ENCODE data around the gene ZMYM1.
"Not testable (repeated sequence)": the region's sequence is repeated elsewhere in the genome, so short reads cannot be mapped to it uniquely, and the experiment has no call there.

The ZMYM1 gene

DNA sequence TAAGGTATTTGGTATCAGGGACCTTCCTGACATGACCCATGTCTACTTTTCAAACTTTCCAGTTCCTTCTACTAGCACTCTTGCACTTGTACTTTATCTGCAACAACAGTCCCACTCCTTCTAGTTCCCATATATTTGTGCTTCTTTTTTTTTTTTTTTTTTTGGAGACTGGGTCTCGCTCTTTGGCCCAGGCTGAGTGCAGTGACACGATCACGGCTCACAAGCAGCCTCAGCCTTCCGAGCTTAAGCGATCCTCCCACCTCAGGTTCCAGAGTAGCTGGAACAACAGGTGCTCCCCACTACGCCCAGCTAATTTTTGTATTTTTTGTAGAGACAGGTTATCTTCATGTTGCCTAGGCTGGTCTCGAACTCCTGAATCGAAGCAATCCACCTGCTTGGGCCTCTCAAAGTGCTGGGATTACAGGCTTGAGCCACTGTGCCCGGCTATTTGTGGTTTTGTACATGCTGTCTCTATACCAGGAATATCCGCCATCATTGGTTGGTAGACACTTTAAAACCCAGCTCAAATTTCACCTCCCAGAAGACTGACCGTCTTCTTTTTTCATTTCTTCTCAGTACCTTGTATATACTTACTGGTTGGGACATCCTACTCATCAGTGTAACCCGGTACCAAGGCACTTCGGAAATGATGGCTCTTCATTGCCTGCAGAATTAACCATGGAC lies 1.1 kb downstream of the ZMYM1 start:
- FAIRE-seq: no peak

DNA sequence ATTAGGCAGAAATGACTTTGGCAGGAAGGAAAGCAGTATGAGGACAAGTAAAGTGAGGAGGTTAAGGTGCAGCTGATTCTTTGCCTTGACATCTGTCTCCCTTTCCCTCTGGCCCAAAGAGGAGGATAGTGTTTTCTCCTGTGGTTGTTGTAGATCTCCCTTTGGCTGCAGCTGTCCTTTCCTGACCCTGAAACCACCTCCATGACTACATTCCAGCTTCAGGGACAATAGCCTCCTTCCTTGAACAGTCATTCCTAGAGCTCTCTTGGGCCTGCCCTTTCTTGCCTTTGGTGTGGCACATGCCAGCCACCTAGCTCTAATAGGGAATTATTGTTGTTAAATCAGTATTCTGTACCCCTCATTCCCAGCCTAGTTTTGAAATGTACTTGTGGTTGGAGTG lies 6.2 kb downstream of the ZMYM1 start:
- FAIRE-seq: no peak

GRCh38 chr1:35097224-35097623 lies 18.0 kb downstream of the ZMYM1 start:
- FAIRE-seq: no peak

DNA sequence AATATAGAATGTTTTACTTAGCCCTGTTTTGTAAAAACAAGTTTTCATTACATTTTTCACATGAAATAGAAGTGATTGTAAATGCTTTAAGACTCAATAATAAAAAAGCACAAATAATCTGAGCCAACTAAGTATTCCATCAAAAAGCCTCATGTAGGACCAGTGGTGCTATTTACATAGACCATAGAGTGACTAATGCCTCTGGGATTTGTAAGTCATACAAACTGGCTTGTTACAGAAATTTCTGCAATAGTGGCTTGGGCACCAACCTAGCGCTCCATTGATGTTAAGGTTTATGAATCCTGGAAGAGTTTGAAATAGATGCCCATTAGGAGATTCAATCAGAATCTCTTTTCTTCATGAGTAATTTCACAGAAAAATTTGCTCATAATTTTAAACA lies 31.9 kb downstream of the ZMYM1 start:
- FAIRE-seq: peak; percentile 31

DNA sequence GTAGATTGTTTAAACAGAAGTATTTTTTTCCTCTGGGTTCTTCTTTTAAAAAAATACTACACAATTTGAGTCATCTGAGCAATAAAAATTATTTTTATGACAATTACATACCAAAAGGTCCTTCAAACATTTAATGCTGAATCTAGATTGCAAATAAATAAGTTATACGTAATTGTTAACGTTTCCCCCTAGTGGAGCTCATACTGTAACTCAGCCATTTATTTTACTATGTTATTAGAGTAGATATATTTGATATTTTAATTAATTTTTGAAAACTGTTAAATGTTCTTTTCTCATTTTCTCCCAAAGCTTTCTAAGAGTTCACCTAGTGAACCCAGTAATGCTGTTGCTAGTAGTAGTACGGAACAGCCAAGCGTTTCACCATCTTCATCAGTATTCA lies 33.5 kb downstream of the ZMYM1 start:
- FAIRE-seq: no peak

GRCh38 chr1:35115459-35116383 lies 36.5 kb downstream of the ZMYM1 start:
- FAIRE-seq: no peak

DNA sequence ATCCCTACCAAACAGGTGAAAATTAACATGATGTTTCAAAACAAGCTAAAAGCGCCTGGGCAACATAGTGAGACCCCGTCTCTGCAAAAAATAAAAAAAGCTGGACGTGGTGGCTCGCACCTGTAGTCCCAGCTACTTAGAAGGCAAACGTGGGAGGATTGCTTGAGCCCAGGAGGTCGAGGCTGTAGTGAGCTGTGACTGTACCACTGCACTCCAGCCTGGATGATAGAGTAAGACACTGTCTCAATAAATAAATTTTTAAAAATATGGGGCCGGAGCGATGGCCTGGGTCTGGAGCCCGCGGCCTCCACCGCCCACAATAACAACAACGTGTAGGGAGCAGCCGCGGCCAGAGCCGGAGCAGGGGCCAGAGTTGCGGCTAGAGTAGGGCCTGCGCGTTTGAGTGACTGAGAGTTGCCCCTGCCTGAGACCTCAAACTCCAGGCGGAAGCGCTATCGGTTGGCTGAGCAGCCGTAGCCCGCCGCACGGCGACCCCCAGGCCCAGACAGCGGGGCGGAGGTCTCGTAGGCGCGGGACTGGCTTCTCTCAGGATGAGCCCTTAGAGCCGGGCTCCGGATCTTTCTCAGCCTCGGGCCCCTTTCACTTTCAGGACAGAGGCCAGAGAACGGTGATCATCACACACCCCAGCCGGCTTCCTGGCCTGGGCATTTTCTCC lies 41.4 kb downstream of the ZMYM1 start:
- no peak for FAIRE-seq

- no peak for FAIRE-seq
These were observed 43.1 kb downstream of the ZMYM1 start for GRCh38 chr1:35122311-35122710.

GRCh38 chr1:35126546-35126945 lies 47.4 kb downstream of the ZMYM1 start:
- no peak for FAIRE-seq

DNA sequence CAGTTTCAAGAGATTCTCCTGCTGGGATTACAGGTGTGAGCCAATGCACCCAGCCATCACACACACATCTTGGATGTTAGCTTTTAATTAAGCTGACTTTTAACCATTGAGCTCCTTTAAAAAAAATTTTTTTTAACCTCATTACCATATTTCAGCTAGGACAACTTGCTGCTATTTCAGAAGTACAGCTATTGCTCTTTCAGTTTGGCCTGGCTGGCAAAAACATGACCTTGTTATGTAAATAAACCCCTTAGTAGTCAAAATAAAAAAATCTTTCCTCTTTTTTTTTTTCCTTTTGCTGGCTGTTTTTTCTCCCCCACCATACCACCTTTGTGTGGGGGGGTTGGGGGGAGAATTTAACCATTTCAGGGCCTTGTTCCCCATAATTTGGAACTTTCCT lies 49.9 kb downstream of the ZMYM1 start:
- FAIRE-seq: no peak

DNA sequence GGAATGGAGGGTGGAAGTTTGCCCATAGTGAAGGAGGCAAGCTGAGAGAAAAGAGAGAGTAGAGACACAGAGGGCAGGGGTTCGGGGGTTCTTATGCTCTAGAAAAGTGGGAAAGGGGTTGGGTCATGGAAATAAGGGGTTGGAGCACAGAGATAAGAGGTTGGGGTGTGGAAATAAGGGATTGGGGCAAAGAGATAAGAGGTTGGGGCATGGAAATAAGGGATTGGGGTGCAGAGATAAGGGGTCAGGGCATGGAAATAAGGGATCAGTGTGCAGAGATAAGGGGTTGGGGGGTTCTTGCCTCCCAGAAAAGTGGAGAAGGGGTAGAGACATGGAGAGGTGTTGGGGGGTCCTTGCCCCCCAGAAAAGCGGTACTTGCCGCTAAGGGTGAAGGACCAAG lies 57.6 kb downstream of the ZMYM1 start:
- FAIRE-seq: no peak

DNA sequence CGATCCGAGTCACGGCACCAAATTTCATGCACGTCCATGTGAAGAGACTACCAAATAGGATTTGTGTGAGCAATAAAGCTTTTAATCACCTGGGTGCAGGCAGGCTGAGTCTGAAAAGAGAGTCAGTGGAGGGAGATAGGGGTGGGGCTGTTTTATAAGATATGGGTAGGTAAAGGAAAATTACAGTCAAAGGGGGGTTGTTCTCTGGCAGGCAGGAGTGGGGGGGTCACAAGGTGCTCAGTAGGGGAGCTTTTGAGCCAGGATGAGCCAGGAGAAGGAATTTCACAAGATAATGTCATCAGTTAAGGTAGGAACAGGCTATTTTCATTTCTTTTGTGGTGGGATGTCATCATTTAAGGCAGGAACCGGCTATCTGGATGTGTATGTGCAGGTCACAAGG lies 58.4 kb downstream of the ZMYM1 start:
- FAIRE-seq: not testable (repeated sequence)

GRCh38 chr1:35142294-35142693 lies 63.1 kb downstream of the ZMYM1 start:
- not testable (repeated sequence) for FAIRE-seq

DNA sequence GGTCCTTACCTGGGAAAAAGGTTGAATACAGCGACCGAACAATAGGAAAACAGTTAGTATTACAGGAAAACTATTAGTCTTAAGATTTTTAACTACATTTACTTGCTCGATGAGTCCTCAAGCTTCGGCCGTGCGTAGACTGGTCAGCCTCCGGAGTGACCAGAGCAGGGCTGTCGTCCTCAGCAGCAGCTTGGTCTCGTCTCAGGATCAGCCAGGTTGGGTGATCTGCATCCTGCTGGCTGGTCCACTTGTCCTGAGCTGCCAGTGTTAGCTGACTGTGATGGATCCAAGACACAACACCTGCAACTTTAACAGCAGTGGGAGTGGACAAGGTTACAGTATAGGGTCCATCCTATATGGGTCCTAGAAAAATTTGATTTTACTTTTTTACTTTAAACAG lies 63.5 kb downstream of the ZMYM1 start:
- FAIRE-seq: not testable (repeated sequence)

- FAIRE-seq: no peak
These were observed 64.7 kb downstream of the ZMYM1 start for GRCh38 chr1:35143737-35144508.

DNA sequence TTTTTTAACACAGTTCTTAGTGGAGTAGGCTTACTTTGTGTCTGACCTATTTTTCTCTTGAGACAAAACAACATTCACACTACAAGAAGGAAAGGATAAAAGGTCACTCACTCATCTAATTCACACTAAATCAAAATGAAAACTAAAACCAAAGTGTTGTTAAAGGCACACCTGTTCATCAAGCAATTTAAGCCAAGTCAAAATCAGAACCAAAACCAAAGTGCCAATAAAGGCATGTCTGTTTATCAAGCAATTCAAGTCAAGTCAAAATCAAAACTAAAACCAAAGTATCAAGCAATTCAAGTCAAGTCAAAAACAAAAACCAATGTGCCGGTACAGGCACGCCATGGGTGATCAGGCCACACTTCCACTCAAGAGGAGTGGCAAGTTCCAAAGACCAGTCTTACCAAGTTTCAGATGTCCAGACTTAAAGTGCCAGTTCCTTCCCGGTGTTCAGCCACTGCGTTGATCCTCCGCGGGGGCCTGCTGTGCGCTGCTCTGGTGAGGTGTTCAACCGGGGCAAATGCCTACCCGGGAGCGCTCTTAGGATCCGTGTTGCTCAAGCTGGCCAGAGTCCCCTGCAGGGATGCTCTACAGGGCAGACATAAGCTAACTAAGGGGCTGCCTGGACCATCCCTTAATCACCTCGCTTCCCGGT lies 66.8 kb downstream of the ZMYM1 start:
- FAIRE-seq: not testable (repeated sequence)

GRCh38 chr1:35151220-35151619 lies 72.0 kb downstream of the ZMYM1 start:
- FAIRE-seq: no peak

GRCh38 chr1:35164893-35165292 lies 85.7 kb downstream of the ZMYM1 start:
- no peak for FAIRE-seq
